CD14-positive monocyte (primary cell): Measurements from ENCODE around the gene KIF3C. TPM values are rescaled to one million over a fixed set of nuclear protein-coding genes. Genes with fewer than 3 reads are reported as not detected.

Experiments
- DNase-seq, 3 donors: peaks; one replicate each; pipeline ENCODE4 v3.0.0-alpha.2; 2011 to 2022
- H2AFZ ChIP-seq: 2 replicates; pipeline ENCODE4 v1.6.0; 2012; ENCODE audit warnings: mild to moderate bottlenecking, low read depth, low read length, inconsistent platforms; ENCODE audit not compliant: insufficient read depth, poor library complexity, severe bottlenecking
- H3K27ac ChIP-seq, 2 donors: 1 replicate in 1 of 2; 2 replicates in 1 of 2; pipeline ENCODE4 v1.5.1; 2012 to 2013; ENCODE audit warnings: low read length in 2 of 2, control low read depth in 1 of 2, inconsistent platforms in 1 of 2, low read depth in 1 of 2, mild to moderate bottlenecking in 1 of 2
- H3K27me3 ChIP-seq, 2 donors: one replicate each; pipeline versions ENCODE4 v1.6.0 to v1.6.1; 2011 to 2013; ENCODE audit warnings: low read length in 2 of 2; ENCODE audit not compliant: control insufficient read depth in 2 of 2, insufficient read depth in 2 of 2
- H3K36me3 ChIP-seq, 2 donors: replicated peaks in 1 of 2; 1 replicate in 1 of 2; 2 replicates in 1 of 2; pipeline versions ENCODE4 v1.5.1 to v1.6.1; 2012 to 2013; ENCODE audit warnings: low read length in 2 of 2, control low read depth in 1 of 2, inconsistent platforms in 1 of 2, mild to moderate bottlenecking in 1 of 2; ENCODE audit not compliant: insufficient read depth in 2 of 2, control insufficient read depth in 1 of 2
- H3K4me1 ChIP-seq, 2 donors: 1 replicate in 1 of 2; 2 replicates in 1 of 2; pipeline versions ENCODE4 v1.5.1 to v1.6.1; 2012 to 2013; ENCODE audit warnings: low read length in 2 of 2, control low read depth in 1 of 2, inconsistent platforms in 1 of 2, mild to moderate bottlenecking in 1 of 2, moderate library complexity in 1 of 2; ENCODE audit not compliant: insufficient read depth in 2 of 2, control insufficient read depth in 1 of 2
- H3K4me2 ChIP-seq: replicated peaks from 2 replicates; pipeline ENCODE3; 2012; ENCODE audit warnings: low read length, moderate library complexity, mild to moderate bottlenecking; ENCODE audit not compliant: poor library complexity, severe bottlenecking; ENCODE audit errors: extremely low read depth
- H3K4me3 ChIP-seq, 3 experiments: fragments of 200-600 bp in 1 of 3; sonication (generic) in 1 of 3; replicated peaks in 1 of 3; 1 replicate in 2 of 3; 2 replicates in 1 of 3; pipeline ENCODE4 v1.5.1; 2011 to 2013; ENCODE audit warnings: low read length in 3 of 3, mild to moderate bottlenecking in 3 of 3, control low read depth in 2 of 3, low read depth in 2 of 3, inconsistent platforms in 1 of 3, moderate library complexity in 1 of 3
- H3K79me2 ChIP-seq: 2 replicates; pipeline ENCODE4 v1.6.0; 2012; ENCODE audit warnings: mild to moderate bottlenecking, control low read depth, inconsistent platforms, low read length, moderate library complexity; ENCODE audit not compliant: insufficient read depth
- H3K9ac ChIP-seq: 2 replicates; pipeline ENCODE4 v1.6.0; 2017; ENCODE audit warnings: low read length, mild to moderate bottlenecking; ENCODE audit not compliant: insufficient read depth, poor library complexity, severe bottlenecking
- H3K9me3 ChIP-seq, 2 donors: replicated peaks in 1 of 2; 1 replicate in 1 of 2; 2 replicates in 1 of 2; pipeline versions ENCODE4 v1.5.1 to v1.6.1; 2012 to 2013; ENCODE audit warnings: low read length in 2 of 2, control low read depth in 1 of 2; ENCODE audit not compliant: control insufficient read depth in 1 of 2, insufficient read depth in 1 of 2
- H4K20me1 ChIP-seq: 2 replicates; pipeline ENCODE4 v1.6.0; 2012; ENCODE audit warnings: mild to moderate bottlenecking, low read length, control low read depth, moderate library complexity; ENCODE audit not compliant: insufficient read depth
- H3K27ac Mint-ChIP-seq, 7 donors: one replicate each; pipeline ENCODE4 v1.8.0; 2020; ENCODE audit warnings: mild to moderate bottlenecking in 7 of 7, mixed read lengths in 7 of 7, moderate library complexity in 6 of 7, inconsistent platforms in 2 of 7
- H3K27me3 Mint-ChIP-seq, 3 donors: one replicate each; pipeline ENCODE4 v1.8.0; 2021 to 2022; ENCODE audit warnings: low read depth in 3 of 3, mild to moderate bottlenecking in 3 of 3, mixed read lengths in 3 of 3, moderate library complexity in 3 of 3, inconsistent platforms in 1 of 3
- H3K36me3 Mint-ChIP-seq, 2 donors: one replicate each; pipeline ENCODE4 v1.8.0; 2020; ENCODE audit warnings: mixed read lengths in 2 of 2, inconsistent platforms in 1 of 2, mild to moderate bottlenecking in 1 of 2
- H3K4me1 Mint-ChIP-seq: one replicate; pipeline ENCODE4 v1.8.0; 2020; ENCODE audit warnings: mild to moderate bottlenecking, mixed read lengths
- H3K4me3 Mint-ChIP-seq, 2 donors: one replicate each; pipeline ENCODE4 v1.8.0; 2020; ENCODE audit warnings: mild to moderate bottlenecking in 2 of 2, mixed read lengths in 2 of 2, moderate library complexity in 1 of 2
- H3K9me3 Mint-ChIP-seq, 7 donors: one replicate each; pipeline ENCODE4 v1.8.0; 2020 to 2022; ENCODE audit warnings: mixed read lengths in 7 of 7, mild to moderate bottlenecking in 6 of 7, moderate library complexity in 6 of 7, inconsistent platforms in 2 of 7
- CTCF ChIP-seq: fragments of 200-600 bp; IDR thresholded peaks from one replicate; pipeline ENCODE4 v1.8.0; 2022; ENCODE audit warnings: antibody characterized with exemption, mild to moderate bottlenecking
- WGBS: methylation state at CpG from one replicate; pipeline ENCODE4 v1.1.5; 2013; ENCODE audit warnings: missing lambda C conversion rate; ENCODE audit not compliant: insufficient coverage; 5-methylcytosine and 5-hydroxymethylcytosine counted together
- intact Hi-C, 2 donors: fragments of 100-400 bp; cut with micrococcal nuclease; formaldehyde crosslinking; loops; one replicate each; pipeline versions ENCODE4 v1.15.0 to v1.15.1; 2023
- polyA plus RNA-seq, 3 donors: library from polyadenylated mRNA; depleted of rRNA in 1 of 3; unstranded in 2 of 3; stranded (reverse) in 1 of 3; fragments of 300-500 nt in 2 of 3; fragments of >200 nt in 1 of 3; fragmentation: Illumina TruSeq in 2 of 3; gene quantifications; 1 replicate in 2 of 3; 2 replicates in 1 of 3; pipeline ENCODE4 v1.2.3, GENCODE V29; 2012 to 2021

KIF3C gene
- polyA plus RNA-seq, 3 donors: 0.28 to 0.97 (median 0.47) TPM

GRCh38 chr2:26011990-26012856 is 29.9 kb upstream of the KIF3C start:
- H2AFZ ChIP-seq: no peak overlapping the region
- peak overlapping the region in 1 of 2 donors; percentile 46 for H3K27ac ChIP-seq
- H3K27me3 ChIP-seq: no peaks in the 10 kb centered on the region
- peak overlapping the region in 1 of 2 donors; percentile 9 for H3K4me3 Mint-ChIP-seq
- H3K27me3 Mint-ChIP-seq: no peaks in the 10 kb centered on the region
- peak; percentile 58 to 92 (median 79) for DNase-seq
- H4K20me1 ChIP-seq: no peaks in the 10 kb centered on the region
- peak overlapping the region; percentile 27 for H3K4me2 ChIP-seq
- WGBS: 67% methylated on average over 11 of the region's 14 CpGs
- H3K4me3 ChIP-seq: peak overlapping the region in 1 of 3 experiments; percentile 3
- peak overlapping the region in 6 of 7 donors; percentile 33 to 84 (median 50) for H3K27ac Mint-ChIP-seq
- peaks cover 0 to 3% of the 10 kb centered on the region in 2 donors for H3K36me3 Mint-ChIP-seq
- peaks cover 69% of the 10 kb centered on the region for H3K4me1 Mint-ChIP-seq
- H3K9ac ChIP-seq: no peak overlapping the region
- no peaks in the 10 kb centered on the region for H3K79me2 ChIP-seq
- intact Hi-C loops: loop anchor here in 1 of 2 donors (2.0 kb wide), 1 partner anchor 15 kb away; no protein-coding TSS in a partner anchor
- TF ChIP-seq CTCF: no peak
- H3K36me3 ChIP-seq: no peaks in the 10 kb centered on the region
- H3K9me3 ChIP-seq: no peaks in the 10 kb centered on the region
- H3K9me3 Mint-ChIP-seq: peaks cover 0 to 4% (median 0%) of the 10 kb centered on the region in 7 donors
- H3K4me1 ChIP-seq: peaks cover 71 to 76% of the 10 kb centered on the region in 2 donors

GRCh38 chr2:26011609-26011989 is 29.3 kb upstream of the KIF3C start:
- Mint-ChIP-seq H3K9me3 (peaks cover 0 to 4% (median 0%) of the 10 kb centered on the region in 7 donors), H3K4me3 (no peak overlapping the region), H3K27ac (peak overlapping the region in 5 of 7 donors; percentile 37 to 89 (median 83)), H3K4me1 (peaks cover 69% of the 10 kb centered on the region), H3K27me3 (no peaks in the 10 kb centered on the region), H3K36me3 (peaks cover 0 to 3% of the 10 kb centered on the region in 2 donors)
- H3K9ac ChIP-seq: no peak overlapping the region
- WGBS: 50% methylated on average over 5 of the region's 6 CpGs
- H3K4me3 ChIP-seq: peak overlapping the region in 1 of 3 experiments; percentile 3
- no peaks in the 10 kb centered on the region for H4K20me1 ChIP-seq
- intact Hi-C loops: no loop called here
- H3K27me3 ChIP-seq: no peaks in the 10 kb centered on the region
- H2AFZ ChIP-seq: no peak overlapping the region
- H3K4me1 ChIP-seq: peaks cover 71 to 76% of the 10 kb centered on the region in 2 donors
- no peak for TF ChIP-seq CTCF
- no peaks in the 10 kb centered on the region for H3K9me3 ChIP-seq
- no peak overlapping the region for H3K4me2 ChIP-seq
- H3K36me3 ChIP-seq: no peaks in the 10 kb centered on the region
- H3K27ac ChIP-seq: peak overlapping the region in 1 of 2 donors; percentile 46
- DNase-seq: peak in 2 of 3 donors; percentile 56 to 76
- H3K79me2 ChIP-seq: no peaks in the 10 kb centered on the region
